Right lung (tissue), 10 donors: ENCODE measurements around the gene CCDC177. TPM values are rescaled to one million over a fixed set of nuclear protein-coding genes. Genes with fewer than 3 reads are reported as not detected.
A peak's percentile ranks its signal among the peaks of the same experiment; 100 is the strongest.

Experiments used
- DNase-seq, 2 donors: peaks; one replicate each; pipeline ENCODE4 v3.0.0-alpha.2; 2013
- long read RNA-seq, 8 donors: transcript quantifications; one replicate each; lab custom pipeline, GENCODE V29; 2026
- polyA plus RNA-seq, 5 donors: library from polyadenylated mRNA; unstranded; fragments of 120-200 nt; gene quantifications; one replicate each; pipeline versions ENCODE4 v1.2.1 to v1.2.3, GENCODE V29; 2013; ENCODE audit warnings: inconsistent platforms in 1 of 5, low replicate concordance in 1 of 5; ENCODE audit not compliant: insufficient read length in 5 of 5, insufficient read depth in 1 of 5

The CCDC177 gene
- polyA plus RNA-seq: not detected
- long read RNA-seq, donor 1: 0 reads
- long read RNA-seq, donor 2: 0 reads
- long read RNA-seq, donor 3: 0 reads
- long read RNA-seq, donor 4: 0 reads
- long read RNA-seq, donor 5: 0 reads
- long read RNA-seq, donor 6: 0 reads
- long read RNA-seq, donor 7: 0 reads
- long read RNA-seq, donor 8: 0 reads

- DNase-seq: peak; percentile 25 to 42
These were observed at the start of gene CCDC177 for GRCh38 chr14:69574263-69574953. CCDC177 (minus strand) TSS chr14:69574871; CDS start chr14:69573622, 1,249 bp downstream.

- no peak for DNase-seq
These were observed 49.5 kb upstream of the CCDC177 start for GRCh38 chr14:69624136-69624535.

GRCh38 chr14:69620981-69621380, 46.3 kb upstream of the CCDC177 start:
- no peak for DNase-seq

- no peak for DNase-seq
These were observed 45.5 kb upstream of the CCDC177 start for GRCh38 chr14:69620211-69620611.

- no peak for DNase-seq
These were observed 44.3 kb upstream of the CCDC177 start for GRCh38 chr14:69619012-69619411.

- DNase-seq: no peak
These were observed 43.1 kb upstream of the CCDC177 start for GRCh38 chr14:69617796-69618195.

GRCh38 chr14:69616408-69616773, 41.7 kb upstream of the CCDC177 start:
- no peak for DNase-seq

- DNase-seq: no peak
These were observed 41.1 kb upstream of the CCDC177 start for GRCh38 chr14:69615496-69616407.

- no peak for DNase-seq
These were observed 40.4 kb upstream of the CCDC177 start for GRCh38 chr14:69615121-69615495.

- DNase-seq: no peak
These were observed 39.9 kb upstream of the CCDC177 start for GRCh38 chr14:69614592-69614991.

GRCh38 chr14:69613312-69614073, 38.8 kb upstream of the CCDC177 start:
- DNase-seq: no peak

GRCh38 chr14:69612783-69613130, 38.1 kb upstream of the CCDC177 start:
- no peak for DNase-seq

GRCh38 chr14:69612014-69612782, 37.5 kb upstream of the CCDC177 start:
- DNase-seq: no peak

- DNase-seq: peak; percentile 87 to 90
These were observed 36.7 kb upstream of the CCDC177 start, which contains the start of gene SUSD6 for GRCh38 chr14:69611172-69612013. SUSD6 (plus strand) TSS chr14:69611596; CDS start chr14:69658593, 46,997 bp downstream.

GRCh38 chr14:69610874-69611171, 36.2 kb upstream of the CCDC177 start:
- no peak for DNase-seq

- no peak for DNase-seq
These were observed 35.6 kb upstream of the CCDC177 start for GRCh38 chr14:69610020-69610873.

GRCh38 chr14:69606258-69607184, 31.9 kb upstream of the CCDC177 start:
- DNase-seq: no peak

- no peak for DNase-seq
These were observed 31.1 kb upstream of the CCDC177 start for GRCh38 chr14:69605738-69606137.
